OCI-LY3 (cell line): ENCODE data around the gene CHKA.

Experiments
- H2AFZ ChIP-seq: fragments of 200-600, 300-600 bp; shearing (Covaris generic); 2 replicates; pipeline ENCODE4 v1.6.0; 2014; ENCODE audit warnings: antibody characterized with exemption, low read depth, low read length
- H3K27ac ChIP-seq: fragments of 200-600, 300-600 bp; sonication (generic); 2 replicates; pipeline ENCODE4 v1.5.1; 2014; ENCODE audit warnings: mild to moderate bottlenecking, low read length, moderate library complexity, mixed read lengths
- H3K27me3 ChIP-seq: fragments of 200-600, 300-600 bp; sonication (generic); 2 replicates; pipeline ENCODE4 v1.6.1; 2014; ENCODE audit warnings: low read depth, low read length, mixed read lengths
- H3K36me3 ChIP-seq: fragments of 200-600, 300-600 bp; sonication (generic); replicated peaks from 2 replicates; pipeline ENCODE3; 2014; ENCODE audit warnings: low read depth, low read length, mixed read lengths
- H3K4me1 ChIP-seq: fragments of 300-600, 200-600 bp; sonication (generic); 2 replicates; pipeline ENCODE4 v1.6.1; 2014; ENCODE audit warnings: low read length, mixed read lengths
- H3K4me2 ChIP-seq: fragments of 200-600, 300-600 bp; sonication (generic); 2 replicates; pipeline ENCODE4 v1.6.1; 2014; ENCODE audit warnings: low read length, mixed read lengths
- H3K4me3 ChIP-seq: fragments of 300-600, 200-600 bp; sonication (generic); 2 replicates; pipeline ENCODE4 v1.5.1; 2014; ENCODE audit warnings: antibody characterized with exemption, mild to moderate bottlenecking, low read length, moderate library complexity
- H3K79me2 ChIP-seq: fragments of 300-600, 200-600 bp; shearing (Covaris generic); 2 replicates; pipeline ENCODE4 v1.6.1; 2014; ENCODE audit warnings: mild to moderate bottlenecking, low read length, mixed read lengths
- H3K9ac ChIP-seq: fragments of 300-600, 200-600 bp; shearing (Covaris generic); 2 replicates; pipeline ENCODE4 v1.6.0; 2014; ENCODE audit warnings: mild to moderate bottlenecking, low read length, moderate library complexity
- H3K9me3 ChIP-seq: fragments of 200-600, 300-600 bp; shearing (Covaris generic); 2 replicates; pipeline ENCODE4 v1.6.1; 2014; ENCODE audit warnings: low read length, mixed read lengths; ENCODE audit not compliant: insufficient read depth
- H4K20me1 ChIP-seq: fragments of 200-600, 300-600 bp; sonication (generic); 2 replicates; pipeline ENCODE4 v1.6.1; 2016; ENCODE audit warnings: low read length, mixed read lengths; ENCODE audit not compliant: insufficient read depth
- EZH2phosphoT487 ChIP-seq: fragments of 200-600 bp; shearing (Covaris generic); IDR thresholded peaks from 2 replicates; pipeline ENCODE4 v1.6.1; 2018; ENCODE audit warnings: antibody characterized with exemption, mixed run types, low read depth
- TF ChIP-seq, protein P1 (sequence below): fragments of 200-600, 300-600 bp; sonication (generic); IDR thresholded peaks from 2 replicates; pipeline ENCODE4 v1.5.1; 2014; ENCODE audit warnings: antibody characterized with exemption, low read length, low read depth

The CHKA gene

DNA sequence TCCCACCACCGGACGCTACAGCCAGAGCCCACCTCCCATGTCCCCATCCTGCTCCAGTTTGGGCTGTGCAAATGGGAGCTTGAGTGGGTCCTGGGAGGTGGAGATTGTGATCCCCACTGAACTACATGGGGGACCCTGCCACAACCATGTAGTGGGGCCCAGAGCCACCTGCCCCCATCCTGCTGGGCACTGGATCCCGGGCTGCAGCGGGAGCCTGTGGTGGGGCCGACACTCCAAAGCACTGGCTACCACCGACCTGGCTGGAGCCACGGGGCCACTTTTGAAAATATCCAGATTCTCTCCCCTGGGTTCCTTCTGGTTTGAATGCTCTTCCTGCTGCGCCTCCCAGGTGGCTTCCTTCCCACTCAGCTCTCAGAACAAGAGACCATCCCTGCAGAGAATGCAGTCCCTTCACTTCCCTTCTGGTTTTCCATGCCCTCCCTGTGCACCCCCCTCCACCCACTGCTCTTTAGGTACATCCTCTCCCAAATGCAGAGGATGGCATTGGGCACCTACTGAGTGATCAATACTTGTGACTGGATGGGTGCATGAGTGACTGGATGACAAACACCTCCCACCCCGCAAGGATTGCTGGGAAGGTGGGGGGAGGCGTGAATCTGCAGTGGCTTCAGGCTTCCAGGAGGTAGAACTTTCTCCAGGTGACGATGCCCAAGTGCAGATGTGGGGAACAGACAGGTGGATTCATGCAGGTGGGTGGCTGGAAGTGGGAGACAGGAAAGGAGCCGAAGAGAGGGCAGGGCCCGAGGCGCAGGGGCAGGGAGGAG, 116.4 kb downstream of the CHKA start:
- Histone ChIP-seq H3K9me3 (no peaks in the 10 kb centered on the region), H3K9ac (peak overlapping the region; percentile 83; the same call in 1 of the 2 replicates), H2AFZ (no peak overlapping the region), H3K4me3 (peak overlapping the region; percentile 88), H3K27me3 (no peaks in the 10 kb centered on the region), H3K36me3 (peaks cover 24% of the 10 kb centered on the region), H3K4me1 (peaks cover 55% of the 10 kb centered on the region), H3K27ac (peak overlapping the region; percentile 91), H3K4me2 (peak overlapping the region; percentile 88), H3K79me2 (peaks cover 42% of the 10 kb centered on the region), H4K20me1 (peaks cover 3% of the 10 kb centered on the region; the same call in 1 of the 2 replicates)
- no peak for TF ChIP-seq EZH2phosphoT487
- TF ChIP-seq, protein P1, sequence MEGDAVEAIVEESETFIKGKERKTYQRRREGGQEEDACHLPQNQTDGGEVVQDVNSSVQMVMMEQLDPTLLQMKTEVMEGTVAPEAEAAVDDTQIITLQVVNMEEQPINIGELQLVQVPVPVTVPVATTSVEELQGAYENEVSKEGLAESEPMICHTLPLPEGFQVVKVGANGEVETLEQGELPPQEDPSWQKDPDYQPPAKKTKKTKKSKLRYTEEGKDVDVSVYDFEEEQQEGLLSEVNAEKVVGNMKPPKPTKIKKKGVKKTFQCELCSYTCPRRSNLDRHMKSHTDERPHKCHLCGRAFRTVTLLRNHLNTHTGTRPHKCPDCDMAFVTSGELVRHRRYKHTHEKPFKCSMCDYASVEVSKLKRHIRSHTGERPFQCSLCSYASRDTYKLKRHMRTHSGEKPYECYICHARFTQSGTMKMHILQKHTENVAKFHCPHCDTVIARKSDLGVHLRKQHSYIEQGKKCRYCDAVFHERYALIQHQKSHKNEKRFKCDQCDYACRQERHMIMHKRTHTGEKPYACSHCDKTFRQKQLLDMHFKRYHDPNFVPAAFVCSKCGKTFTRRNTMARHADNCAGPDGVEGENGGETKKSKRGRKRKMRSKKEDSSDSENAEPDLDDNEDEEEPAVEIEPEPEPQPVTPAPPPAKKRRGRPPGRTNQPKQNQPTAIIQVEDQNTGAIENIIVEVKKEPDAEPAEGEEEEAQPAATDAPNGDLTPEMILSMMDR, result no peak

DNA sequence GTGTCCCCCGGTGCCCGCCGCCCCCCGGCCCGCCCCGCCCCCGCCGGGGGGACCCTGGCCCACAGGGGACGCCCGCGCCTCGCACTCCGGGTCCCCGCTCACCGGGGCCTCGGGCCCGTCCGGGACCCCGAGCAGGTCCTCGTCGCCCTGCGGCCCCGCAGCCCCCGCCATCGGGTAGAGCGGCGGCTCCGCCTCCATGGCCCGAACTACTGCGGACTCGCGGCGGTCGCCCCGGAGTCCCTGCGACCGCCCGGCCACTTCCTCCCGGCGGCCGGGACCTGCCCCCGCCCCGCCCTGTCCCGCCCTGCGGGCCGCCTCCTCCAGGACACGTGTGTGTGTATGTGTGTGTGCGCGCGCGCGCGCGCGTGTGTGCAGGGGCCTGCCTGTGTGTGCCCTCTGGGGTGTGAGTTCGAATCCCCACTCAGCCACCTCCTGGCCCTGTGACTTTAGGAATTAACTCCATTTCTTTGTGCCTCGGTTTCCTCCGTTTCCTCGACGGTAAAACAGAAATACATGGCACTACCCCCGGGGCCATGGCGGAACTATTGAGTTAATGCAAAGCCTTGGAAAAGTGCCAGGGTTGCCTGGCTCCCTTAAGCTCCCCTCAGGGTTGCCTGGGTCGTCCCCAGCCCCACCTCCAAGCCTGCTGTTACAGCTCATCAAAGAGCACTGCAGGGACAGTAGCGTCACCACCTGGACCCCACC, 117.2 kb downstream of the CHKA start, which contains the start of gene UNC93B1:
Gene UNC93B1 (minus strand): TSS at position 252 of the 705 bp plus-strand sequence. CDS start 54 bp downstream, at position 198.
- Histone ChIP-seq H3K4me2 (peak within 1 kb of the TSS; percentile 88), H3K4me1 (peaks cover 47% of the 10 kb centered on the region), H3K9me3 (no peaks in the 10 kb centered on the region), H3K27ac (peak within 1 kb of the TSS; percentile 91), H4K20me1 (peaks cover 5% of the 10 kb centered on the region; the same call in 1 of the 2 replicates), H3K79me2 (peaks cover 49% of the 10 kb centered on the region), H3K36me3 (peaks cover 32% of the 10 kb centered on the region), H3K27me3 (no peaks in the 10 kb centered on the region), H2AFZ (no peak within 1 kb of the TSS), H3K4me3 (peak within 1 kb of the TSS; percentile 88), H3K9ac (peak within 1 kb of the TSS; percentile 83)
- TF ChIP-seq, protein P1, result no peak
- no peak for TF ChIP-seq EZH2phosphoT487

DNA sequence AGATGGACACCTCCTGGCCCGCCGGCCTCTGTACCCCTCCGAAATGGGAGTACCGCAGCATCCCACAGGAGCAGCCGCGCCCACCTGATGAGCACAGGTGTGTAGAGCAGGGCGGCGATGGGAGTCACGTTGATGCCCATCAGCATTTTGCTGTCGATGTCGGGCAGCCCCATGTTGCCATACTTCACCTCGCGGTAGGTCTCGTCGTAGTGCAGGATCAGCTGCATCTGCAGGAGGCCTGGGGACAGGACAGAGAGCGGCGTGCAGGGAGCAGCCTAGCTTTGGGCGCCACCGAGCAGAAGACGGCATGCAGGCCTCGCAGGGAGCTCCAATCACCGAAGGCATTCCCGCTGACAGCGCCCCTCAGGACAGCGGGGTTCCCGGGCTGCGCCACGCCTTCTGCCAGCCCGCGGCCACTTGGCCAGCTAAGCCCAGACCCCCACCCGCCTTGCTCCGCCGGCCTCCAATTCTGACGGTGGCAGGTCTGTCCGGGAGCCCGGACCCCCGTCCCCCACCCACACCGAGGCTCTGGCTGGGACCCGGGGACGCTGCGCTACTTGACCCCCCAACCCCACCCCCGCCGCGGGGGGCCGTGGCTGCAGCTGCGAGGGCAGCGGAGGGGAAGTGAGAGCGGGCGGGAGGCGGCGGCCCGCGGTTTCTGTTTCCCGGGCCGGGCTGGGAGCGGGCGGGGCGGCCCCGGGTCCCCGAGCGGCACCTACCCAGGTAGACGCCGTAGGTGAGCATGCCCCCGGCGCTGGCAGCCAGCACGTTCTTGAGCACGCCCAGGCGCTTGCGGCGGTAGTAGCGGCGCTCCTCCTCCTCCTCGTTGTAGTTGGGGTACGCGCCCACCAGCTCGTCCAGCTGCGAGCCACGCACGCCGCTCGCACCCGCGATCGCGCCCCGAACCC, 118.0 kb downstream of the CHKA start:
- H2AFZ ChIP-seq, result no peak overlapping the region
- H3K4me3 ChIP-seq, result peak overlapping the region; percentile 88
- peak overlapping the region; percentile 91 for H3K27ac ChIP-seq
- H3K27me3 ChIP-seq, result no peaks in the 10 kb centered on the region
- peaks cover 9% of the 10 kb centered on the region for H4K20me1 ChIP-seq
- peaks cover 40% of the 10 kb centered on the region for H3K36me3 ChIP-seq
- H3K4me1 ChIP-seq, result peaks cover 39% of the 10 kb centered on the region
- TF ChIP-seq EZH2phosphoT487, result no peak
- peak overlapping the region; percentile 88 for H3K4me2 ChIP-seq
- no peaks in the 10 kb centered on the region for H3K9me3 ChIP-seq
- H3K79me2 ChIP-seq, result peaks cover 52% of the 10 kb centered on the region
- peak overlapping the region; percentile 83 for H3K9ac ChIP-seq
